ENCODE data around the gene RSRC1.
"Not testable (repeated sequence)": the region's sequence is repeated elsewhere in the genome, so short reads cannot be mapped to it uniquely, and the experiment has no call there.

RSRC1 gene

DNA sequence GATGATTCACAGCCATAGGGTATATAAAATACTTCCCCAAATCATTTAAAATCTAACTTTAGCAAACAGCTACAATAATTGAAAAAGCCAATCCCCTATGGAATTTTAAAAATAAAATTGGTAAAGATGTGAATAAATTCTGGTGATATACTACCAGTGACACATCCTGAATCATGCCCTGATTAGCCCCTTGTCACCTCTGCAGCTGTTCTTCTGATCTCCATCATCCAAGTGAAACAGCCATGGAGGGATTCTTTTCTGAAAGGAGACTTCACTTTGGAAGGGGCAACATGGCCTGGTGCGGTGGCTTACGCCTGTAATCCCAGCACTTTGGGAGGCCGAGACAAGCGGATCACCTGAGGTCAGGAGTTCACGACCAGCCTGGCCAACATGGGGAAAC lies 345.5 kb downstream of the RSRC1 start:
- DNase-seq (ENCODE audit: low read depth in 2 of 2, low spot score in 1 of 2), result no peak

DNA sequence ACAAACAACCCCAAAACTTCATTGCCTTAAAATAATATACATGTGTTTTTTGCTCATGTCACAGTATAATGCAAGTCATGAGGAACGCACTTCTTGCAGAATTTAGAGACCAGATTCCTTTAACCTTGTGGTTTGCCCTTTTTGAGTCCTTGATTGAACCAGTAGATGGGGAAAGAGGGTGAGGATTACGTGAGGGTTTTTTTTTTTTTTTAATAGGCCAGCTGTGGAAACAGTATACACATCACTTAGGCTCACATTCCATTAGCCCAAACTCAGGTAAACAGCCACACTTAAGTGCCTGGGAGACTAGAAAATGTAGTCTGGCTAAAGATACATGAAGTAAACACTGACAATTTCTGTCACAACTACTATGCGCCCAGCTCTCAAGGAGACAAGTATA lies 346.2 kb downstream of the RSRC1 start:
- no peak for DNase-seq (ENCODE audit: low read depth in 2 of 2, low spot score in 1 of 2)

GRCh38 chr3:158458464-158458863 lies 348.6 kb downstream of the RSRC1 start:
- DNase-seq (ENCODE audit: low read depth in 2 of 2, low spot score in 1 of 2), result no peak

- DNase-seq (ENCODE audit: low read depth in 2 of 2, low spot score in 1 of 2), result no peak
These were observed 351.0 kb downstream of the RSRC1 start for GRCh38 chr3:158460926-158461325.

DNA sequence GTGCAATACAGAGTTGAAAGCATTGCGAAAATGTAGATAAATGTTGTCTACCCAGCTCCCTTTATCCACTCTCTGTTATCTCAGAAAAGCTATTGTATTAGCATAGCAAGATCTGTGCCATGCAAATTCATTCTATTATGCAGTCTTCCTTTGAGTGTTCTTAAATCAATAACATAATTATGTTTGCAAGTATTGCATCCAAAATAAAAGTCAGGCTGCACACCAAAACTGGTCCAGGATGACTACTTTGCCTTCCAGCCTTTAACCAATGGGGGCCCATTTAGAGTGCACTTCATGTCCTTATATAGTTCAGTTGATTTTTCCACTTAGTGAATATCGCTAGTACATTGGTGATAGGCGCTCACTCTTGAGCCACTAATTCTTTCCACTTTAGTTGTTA lies 353.7 kb downstream of the RSRC1 start:
- DNase-seq (ENCODE audit: low read depth in 2 of 2, low spot score in 1 of 2), result no peak

DNA sequence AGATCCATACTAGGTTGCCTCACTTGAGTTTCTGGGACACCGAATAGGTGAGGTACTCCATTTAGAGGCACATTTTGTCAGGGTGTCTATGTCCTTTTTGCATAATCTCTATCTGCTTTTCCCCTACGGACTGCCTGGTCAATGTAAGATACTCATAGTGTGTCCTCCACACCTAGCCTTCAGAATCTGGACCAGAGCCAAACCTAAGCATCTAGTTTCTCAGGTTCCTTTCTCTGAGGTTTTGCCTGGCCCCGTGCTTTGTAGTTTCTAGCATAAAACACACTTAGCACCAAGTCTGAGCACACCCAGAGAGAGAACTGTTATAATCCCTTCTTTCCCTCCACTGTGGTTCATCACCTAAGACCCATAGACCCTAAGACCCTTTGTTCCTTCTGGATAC lies 355.2 kb downstream of the RSRC1 start:
- no peak for DNase-seq (ENCODE audit: low read depth in 2 of 2, low spot score in 1 of 2)

- DNase-seq (ENCODE audit: low read depth in 2 of 2, low spot score in 1 of 2), result no peak
These were observed 361.2 kb downstream of the RSRC1 start for GRCh38 chr3:158470944-158471638.

GRCh38 chr3:158471639-158472294 lies 361.9 kb downstream of the RSRC1 start:
- DNase-seq (ENCODE audit: low read depth in 2 of 2, low spot score in 1 of 2), result no peak

DNA sequence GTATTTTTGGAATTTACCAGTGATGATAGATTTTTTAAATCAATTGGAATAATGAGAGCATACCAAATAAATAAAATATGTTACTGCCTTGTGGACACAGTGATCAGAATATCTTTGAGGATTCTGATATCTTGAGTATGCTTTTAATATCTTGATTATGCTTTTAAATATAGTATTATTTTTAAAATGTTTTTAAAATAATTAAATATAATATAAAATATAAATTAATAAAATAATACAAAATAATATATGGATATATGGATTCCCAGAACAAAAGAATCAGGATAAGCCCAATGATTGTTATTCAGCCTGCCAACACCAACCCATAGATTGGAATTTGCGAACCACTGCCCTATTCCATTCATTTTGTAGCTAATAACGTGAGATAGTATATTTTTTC lies 369.2 kb downstream of the RSRC1 start:
- DNase-seq (ENCODE audit: low read depth in 2 of 2, low spot score in 1 of 2), result no peak

DNA sequence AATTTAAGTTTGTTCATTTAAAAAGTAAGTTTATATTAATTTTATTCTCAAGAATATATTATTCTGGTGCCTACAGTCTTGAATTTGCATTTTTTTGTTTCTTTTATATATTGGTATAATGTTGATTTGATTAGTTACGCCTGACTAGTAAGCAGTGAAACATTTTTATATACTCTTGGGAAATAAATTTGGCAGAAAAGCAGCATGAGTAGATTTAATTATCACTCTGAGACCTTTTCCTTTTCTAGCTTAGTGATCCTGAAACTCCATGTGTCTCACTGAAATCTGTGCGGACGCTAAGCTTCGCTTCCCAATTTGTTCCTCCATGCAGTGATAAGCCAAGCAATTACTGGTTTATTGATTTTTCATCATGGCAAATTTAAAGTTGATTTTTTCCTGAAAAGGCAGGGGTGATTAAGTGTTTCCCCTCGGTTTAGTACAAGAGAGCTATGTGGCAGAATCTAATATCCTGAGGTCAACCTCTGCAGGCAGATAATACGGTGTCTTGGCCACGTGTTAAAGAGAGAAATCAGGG lies 373.9 kb downstream of the RSRC1 start:
- DNase-seq (ENCODE audit: low read depth in 2 of 2, low spot score in 1 of 2), result no peak

DNA sequence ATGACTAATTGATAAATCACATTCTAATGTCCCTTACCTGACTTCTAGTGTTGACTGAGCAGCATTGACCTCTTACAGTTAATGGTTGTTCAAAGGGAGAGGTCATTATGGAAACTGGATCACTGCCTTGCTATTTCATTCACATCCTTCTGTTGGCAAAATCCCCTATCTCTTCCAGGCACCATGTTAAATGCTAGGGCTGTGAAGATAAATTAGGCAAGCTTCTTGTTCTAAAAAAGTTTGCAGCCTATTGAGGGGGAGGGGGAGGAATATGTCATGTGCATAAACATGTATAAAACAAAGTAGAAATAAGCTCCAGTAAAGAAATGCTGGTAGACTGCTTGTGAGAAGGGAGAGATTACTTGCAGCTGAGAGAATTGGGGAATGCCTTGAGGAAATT lies 376.3 kb downstream of the RSRC1 start:
- no peak for DNase-seq (ENCODE audit: low read depth in 2 of 2, low spot score in 1 of 2)

DNA sequence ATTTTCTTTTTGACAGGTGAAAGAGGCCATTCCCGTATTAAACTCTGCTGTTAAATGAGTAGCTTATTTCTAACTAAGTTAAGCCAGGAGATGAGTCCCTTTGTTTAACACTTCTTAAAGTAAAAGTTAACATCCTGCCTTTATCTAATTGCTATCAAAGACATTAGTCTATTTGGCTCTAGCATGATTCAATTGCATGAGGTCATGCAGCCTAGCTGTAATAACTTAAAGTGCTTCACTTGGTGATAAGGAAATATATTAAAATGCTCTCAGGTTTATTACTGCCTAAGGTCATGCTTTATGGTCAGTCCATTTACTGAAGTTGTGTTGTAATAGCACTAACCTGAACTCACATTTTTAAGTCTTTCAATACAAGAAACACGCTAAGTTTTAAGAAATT lies 378.8 kb downstream of the RSRC1 start:
- DNase-seq (ENCODE audit: low read depth in 2 of 2, low spot score in 1 of 2), result no peak

GRCh38 chr3:158489181-158489580 lies 379.3 kb downstream of the RSRC1 start:
- no peak for DNase-seq (ENCODE audit: low read depth in 2 of 2, low spot score in 1 of 2)

DNA sequence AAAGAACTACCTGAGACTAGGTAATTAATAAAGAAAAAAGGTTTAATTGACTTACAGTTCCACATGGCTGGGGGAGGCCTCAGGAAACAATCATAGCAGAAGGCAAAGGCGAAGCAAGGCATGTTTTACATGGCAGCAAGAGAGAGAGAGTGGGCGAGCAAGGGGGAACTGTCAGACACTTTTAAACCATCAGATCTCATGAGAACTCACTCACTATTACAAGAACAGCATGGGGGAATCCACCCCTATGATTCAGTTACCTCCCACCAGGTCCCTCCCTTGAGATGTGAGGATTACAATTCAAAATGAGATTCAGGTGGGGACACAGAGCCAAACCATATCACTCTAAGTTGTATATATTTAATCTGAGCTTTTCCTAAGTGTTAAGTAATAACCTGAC lies 382.1 kb downstream of the RSRC1 start:
- no peak for DNase-seq (ENCODE audit: low read depth in 2 of 2, low spot score in 1 of 2)

DNA sequence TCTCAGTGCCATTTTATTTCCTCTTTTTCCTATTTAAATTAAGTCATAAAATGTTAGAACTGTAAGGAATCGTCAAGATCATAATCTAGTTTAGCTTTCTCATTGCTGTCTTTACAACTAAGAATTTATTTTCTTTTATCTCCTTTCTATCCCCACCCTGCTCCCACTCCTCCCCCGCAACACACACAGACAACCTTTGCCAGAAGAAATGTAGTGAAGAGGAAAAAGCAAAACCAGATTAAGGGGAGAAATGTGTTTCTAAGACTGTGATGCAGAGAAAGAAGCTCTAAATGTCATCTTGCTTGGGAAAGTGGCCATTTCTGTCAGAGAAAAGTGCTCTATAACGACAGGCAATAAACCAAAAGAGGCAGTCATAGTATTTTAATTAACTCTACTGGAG lies 382.8 kb downstream of the RSRC1 start:
- DNase-seq (ENCODE audit: low read depth in 2 of 2, low spot score in 1 of 2), result no peak

DNA sequence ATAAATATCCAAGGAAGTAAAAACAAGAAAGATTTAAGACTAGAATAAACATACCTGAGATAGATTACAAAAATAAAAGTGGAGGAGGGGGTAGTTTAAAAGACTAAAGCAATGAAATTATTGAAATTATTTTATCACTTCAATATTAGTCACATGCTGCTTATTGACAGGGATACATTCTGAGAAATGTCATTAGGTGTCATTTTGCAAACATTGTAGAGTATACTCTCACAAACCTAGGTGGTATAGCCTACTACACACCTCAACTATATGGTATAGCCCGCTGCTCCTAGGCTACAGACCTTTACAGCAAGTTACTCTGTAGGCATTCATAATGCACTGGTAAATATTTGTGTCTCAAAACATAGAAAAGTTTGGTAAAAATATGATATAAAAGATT lies 384.0 kb downstream of the RSRC1 start:
- DNase-seq (ENCODE audit: low read depth in 2 of 2, low spot score in 1 of 2), result no peak

DNA sequence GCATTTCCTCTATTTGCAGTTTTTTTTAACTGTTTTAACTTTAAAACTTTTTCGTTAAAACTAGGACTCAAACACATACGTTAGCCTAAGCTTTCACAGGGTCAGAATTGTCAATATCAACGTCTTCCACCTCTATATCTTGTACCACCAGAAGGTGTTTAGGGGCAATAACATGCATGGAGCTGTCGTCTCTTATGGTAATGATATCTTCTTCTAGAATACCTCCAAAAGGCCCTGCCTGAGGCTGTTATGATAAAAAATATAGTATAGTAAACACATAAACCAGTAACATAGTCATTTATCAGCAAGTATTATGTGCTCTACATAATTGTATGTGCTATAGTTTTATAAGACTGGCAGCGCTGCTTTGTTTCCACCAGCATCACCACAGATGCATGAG lies 384.8 kb downstream of the RSRC1 start:
- no peak for DNase-seq (ENCODE audit: low read depth in 2 of 2, low spot score in 1 of 2)

DNA sequence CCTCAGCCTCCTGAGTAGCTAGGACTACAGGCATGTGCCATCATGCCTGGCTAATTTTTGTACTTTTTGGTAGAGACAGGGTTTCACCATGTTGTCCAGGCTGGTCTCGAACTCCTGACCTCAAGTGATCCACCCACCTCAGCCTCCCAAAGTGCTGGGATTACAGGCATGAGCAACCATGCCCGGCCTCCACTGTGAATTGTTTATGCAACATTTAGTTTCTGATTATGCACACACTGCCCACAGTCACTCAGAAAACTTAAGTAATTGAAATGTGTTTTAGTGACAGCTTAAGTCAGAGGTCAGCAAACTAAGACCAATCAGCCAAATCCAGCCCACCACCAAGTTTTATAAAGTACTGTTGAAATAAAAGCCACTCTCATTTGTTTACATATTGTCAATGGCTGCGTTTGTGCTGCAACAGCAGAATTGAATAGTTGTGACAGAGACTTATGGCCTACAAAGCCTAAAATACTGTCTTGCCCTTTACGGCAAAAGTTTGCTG lies 385.6 kb downstream of the RSRC1 start:
- DNase-seq (ENCODE audit: low read depth in 2 of 2, low spot score in 1 of 2), result not testable (repeated sequence)

GRCh38 chr3:158505117-158505516 lies 395.2 kb downstream of the RSRC1 start:
- no peak for DNase-seq (ENCODE audit: low read depth in 2 of 2, low spot score in 1 of 2)

GRCh38 chr3:158506456-158506855 lies 396.6 kb downstream of the RSRC1 start:
- no peak for DNase-seq (ENCODE audit: low read depth in 2 of 2, low spot score in 1 of 2)

GRCh38 chr3:158508481-158508880 lies 398.6 kb downstream of the RSRC1 start:
- DNase-seq (ENCODE audit: low read depth in 2 of 2, low spot score in 1 of 2), result no peak

DNA sequence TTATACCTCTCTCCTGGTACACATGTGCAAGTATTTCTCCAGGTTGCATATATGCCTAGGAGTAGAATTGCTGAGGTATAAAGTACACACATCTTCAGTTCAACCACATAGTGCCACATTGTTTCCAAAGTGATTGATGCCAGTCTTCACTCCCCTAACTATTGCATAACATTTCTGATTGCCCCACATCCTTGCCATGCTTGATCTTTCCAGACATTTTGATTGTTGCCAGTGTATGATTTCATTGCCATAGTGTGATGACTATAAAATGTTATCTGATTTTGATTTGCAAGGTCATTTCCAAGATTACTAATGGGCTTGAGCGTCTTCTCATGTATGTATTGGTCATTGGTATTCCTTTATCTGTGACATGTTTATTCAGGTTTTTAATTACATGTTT lies 400.0 kb downstream of the RSRC1 start:
- no peak for DNase-seq (ENCODE audit: low read depth in 2 of 2, low spot score in 1 of 2)

- not testable (repeated sequence) for DNase-seq (ENCODE audit: low read depth in 2 of 2, low spot score in 1 of 2)
These were observed 406.8 kb downstream of the RSRC1 start for GRCh38 chr3:158516729-158517128.

Data from stimulated activated CD8-positive, alpha-beta memory T cell treated with anti-CD3 and anti-CD28 coated beads, Interleukin-4, amount 100 ng/mL, for 4 hours (primary cell).